WERI-Rb-1 (cell line): ENCODE measurements around the gene HDAC9.

Experiments used
- DNase-seq: peaks from one replicate; pipeline ENCODE4 v3.0.0-alpha.2; 2020
- H3K27ac ChIP-seq: fragments of 250-450 bp; sonication (Bioruptor Pico); 2 replicates; pipeline ENCODE4 v1.5.1; 2020; ENCODE audit warnings: mild to moderate bottlenecking, moderate library complexity
- H3K27me3 ChIP-seq: fragments of 250-450 bp; sonication (Bioruptor Pico); 2 replicates; pipeline ENCODE4 v1.5.1; 2021; ENCODE audit warnings: mild to moderate bottlenecking, low read depth, moderate library complexity; ENCODE audit not compliant: insufficient read depth, severe bottlenecking
- H3K36me3 ChIP-seq: fragments of 250-450 bp; sonication (Bioruptor Pico); 2 replicates; pipeline ENCODE4 v1.5.1; 2020; ENCODE audit warnings: mild to moderate bottlenecking, moderate library complexity
- H3K4me3 ChIP-seq: 2 replicates; pipeline ENCODE4 v1.5.1; 2011; ENCODE audit warnings: low read depth, mild to moderate bottlenecking, control low read depth, low read length
- H3K9me3 ChIP-seq: fragments of 250-450 bp; sonication (Bioruptor Pico); 2 replicates; pipeline ENCODE4 v1.5.1; 2021; ENCODE audit warnings: mild to moderate bottlenecking, moderate library complexity; ENCODE audit not compliant: severe bottlenecking
- TF ChIP-seq, protein P1 (sequence below): IDR thresholded peaks from 2 replicates; pipeline ENCODE4 v1.5.1; 2011; ENCODE audit warnings: low read depth, mild to moderate bottlenecking, control low read depth, inconsistent platforms, low read length

The HDAC9 gene

DNA sequence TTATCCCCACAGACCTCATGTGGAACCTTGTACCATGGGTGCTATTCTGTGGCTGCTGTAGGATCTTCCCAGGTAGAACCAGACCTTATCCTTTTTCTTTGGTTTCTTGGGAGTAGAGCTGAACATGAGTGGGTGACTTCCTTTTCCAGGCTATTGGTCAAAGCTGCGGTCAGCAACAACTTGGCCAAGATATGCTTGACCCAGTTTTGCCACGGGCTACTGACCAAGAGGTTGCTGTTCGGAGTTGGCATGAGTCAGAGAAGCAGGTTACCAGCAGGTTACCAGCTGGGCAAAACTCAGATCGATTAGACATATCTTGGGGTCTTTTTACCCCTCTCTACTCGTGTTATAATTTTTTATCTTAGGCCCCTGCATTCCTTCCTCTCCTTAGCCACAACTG lies 36.7 kb upstream of the HDAC9 start:
- Histone ChIP-seq H3K27me3 (no peaks in the 10 kb centered on the region), H3K36me3 (no peaks in the 10 kb centered on the region), H3K9me3 (no peaks in the 10 kb centered on the region), H3K4me3 (no peak overlapping the region), H3K27ac (no peak overlapping the region)
- TF ChIP-seq, protein P1, sequence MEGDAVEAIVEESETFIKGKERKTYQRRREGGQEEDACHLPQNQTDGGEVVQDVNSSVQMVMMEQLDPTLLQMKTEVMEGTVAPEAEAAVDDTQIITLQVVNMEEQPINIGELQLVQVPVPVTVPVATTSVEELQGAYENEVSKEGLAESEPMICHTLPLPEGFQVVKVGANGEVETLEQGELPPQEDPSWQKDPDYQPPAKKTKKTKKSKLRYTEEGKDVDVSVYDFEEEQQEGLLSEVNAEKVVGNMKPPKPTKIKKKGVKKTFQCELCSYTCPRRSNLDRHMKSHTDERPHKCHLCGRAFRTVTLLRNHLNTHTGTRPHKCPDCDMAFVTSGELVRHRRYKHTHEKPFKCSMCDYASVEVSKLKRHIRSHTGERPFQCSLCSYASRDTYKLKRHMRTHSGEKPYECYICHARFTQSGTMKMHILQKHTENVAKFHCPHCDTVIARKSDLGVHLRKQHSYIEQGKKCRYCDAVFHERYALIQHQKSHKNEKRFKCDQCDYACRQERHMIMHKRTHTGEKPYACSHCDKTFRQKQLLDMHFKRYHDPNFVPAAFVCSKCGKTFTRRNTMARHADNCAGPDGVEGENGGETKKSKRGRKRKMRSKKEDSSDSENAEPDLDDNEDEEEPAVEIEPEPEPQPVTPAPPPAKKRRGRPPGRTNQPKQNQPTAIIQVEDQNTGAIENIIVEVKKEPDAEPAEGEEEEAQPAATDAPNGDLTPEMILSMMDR: no peak
- DNase-seq: no peak

DNA sequence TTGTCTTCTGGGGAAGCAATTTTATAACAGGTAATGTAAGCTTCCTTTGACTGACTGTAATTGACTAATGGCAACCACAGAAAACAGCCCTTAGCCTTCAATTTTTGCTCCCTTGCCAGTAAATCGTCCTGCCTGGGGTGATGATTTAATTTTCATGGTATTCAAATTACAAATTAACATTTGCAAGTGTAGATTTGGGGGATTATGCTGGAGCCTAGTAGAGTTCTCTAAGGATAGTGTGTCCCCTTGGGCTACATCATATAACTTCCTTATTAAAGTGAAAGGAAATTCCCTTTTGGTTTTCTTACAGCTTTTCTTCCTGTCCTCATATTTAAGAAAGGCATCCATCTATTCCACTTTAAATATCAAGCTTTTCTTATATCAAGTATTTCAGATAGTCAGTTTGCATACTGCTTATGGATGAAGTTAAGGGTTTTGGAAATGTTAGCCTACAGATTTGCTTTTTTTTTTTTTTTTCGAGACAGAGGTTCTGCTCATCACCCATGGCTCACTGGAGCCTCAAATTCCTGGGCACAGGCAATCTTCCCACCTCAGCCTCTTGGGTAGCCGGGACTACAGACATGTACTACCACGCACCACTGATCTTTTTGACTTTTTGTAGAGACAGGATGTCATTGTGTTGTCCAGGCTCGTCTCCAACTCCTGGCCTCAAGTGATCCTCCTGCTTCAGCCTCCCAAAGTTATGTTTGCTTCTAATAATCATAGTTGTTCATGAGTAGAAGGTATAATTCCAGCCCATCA lies 35.9 kb upstream of the HDAC9 start:
- DNase-seq: no peak
- no peaks in the 10 kb centered on the region for H3K36me3 ChIP-seq
- TF ChIP-seq, protein P1: no peak
- H3K4me3 ChIP-seq: no peak overlapping the region
- H3K9me3 ChIP-seq: no peaks in the 10 kb centered on the region
- H3K27me3 ChIP-seq: no peaks in the 10 kb centered on the region
- no peak overlapping the region for H3K27ac ChIP-seq

DNA sequence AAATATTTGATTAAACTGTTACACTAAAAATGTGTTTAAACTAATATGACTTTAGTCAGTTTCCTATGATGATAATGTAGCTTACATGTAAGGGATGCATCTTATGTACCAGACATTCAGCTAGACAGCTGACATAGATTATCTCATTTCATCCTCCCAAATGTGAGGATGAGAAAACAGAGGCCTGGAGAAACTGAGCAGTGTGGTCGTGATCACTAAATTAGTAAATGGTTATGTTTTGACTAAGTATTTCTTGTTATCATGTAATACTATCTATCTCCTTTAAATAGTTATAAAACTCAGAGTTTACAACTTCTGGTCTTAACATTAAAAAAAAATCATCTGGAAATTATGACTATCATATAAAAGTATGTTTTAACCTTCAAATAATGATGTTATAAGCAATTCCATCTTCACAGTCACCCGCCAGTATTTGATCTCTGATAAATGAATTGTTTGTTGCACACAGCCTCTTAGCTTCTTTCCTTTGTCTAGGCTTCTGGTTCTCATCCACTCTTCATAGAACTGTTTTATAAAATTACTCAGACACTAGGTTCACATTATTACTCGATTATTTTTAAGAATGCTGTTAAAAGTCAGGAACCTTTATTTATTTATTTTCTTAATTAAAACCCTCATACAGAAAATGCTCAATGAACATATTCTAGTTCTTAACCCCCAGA lies 33.6 kb upstream of the HDAC9 start:
- Histone ChIP-seq H3K4me3 (no peak overlapping the region), H3K36me3 (no peaks in the 10 kb centered on the region), H3K27ac (no peak overlapping the region), H3K9me3 (no peaks in the 10 kb centered on the region), H3K27me3 (no peaks in the 10 kb centered on the region)
- TF ChIP-seq, protein P1: no peak
- DNase-seq: no peak

DNA sequence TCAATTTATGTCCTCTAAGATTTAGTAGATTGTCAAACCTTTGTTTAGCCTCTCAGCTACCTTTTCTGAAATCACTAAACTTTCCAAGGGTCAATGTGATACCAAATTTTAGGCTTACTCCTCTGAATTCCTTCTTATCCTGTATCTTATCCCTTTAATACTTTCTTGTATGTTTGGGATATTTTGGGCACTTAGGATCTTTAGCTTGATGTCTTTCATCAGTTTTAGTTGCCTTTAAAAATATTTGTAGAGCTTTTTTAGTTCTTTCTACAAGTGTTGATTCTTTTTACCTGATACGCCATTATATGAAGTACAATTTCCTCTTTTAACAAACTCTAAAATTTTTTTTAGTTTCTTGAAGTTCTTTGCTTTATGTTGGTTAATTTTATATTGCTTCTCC lies 30.7 kb upstream of the HDAC9 start:
- Histone ChIP-seq H3K27me3 (no peaks in the 10 kb centered on the region), H3K36me3 (no peaks in the 10 kb centered on the region), H3K4me3 (no peak overlapping the region), H3K9me3 (no peaks in the 10 kb centered on the region), H3K27ac (no peak overlapping the region)
- TF ChIP-seq, protein P1: no peak
- no peak for DNase-seq

DNA sequence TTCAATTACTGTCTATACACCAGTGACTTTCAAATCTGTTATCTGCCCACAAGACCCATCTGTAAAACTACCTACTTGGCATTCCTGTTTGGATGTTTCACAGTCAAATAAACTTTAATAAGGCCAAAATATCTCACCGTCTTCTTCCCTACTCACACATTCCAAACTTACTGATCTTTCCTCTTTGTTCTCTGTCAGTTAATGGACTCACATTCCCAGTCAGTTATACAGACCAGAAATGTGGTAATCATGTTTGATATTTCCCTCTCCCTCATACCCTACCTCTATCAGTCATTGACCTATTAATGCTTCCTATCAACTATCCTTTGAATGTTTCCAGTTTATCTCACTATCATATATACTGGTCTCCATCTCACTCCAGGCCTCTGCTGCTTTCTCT lies 28.5 kb upstream of the HDAC9 start:
- Histone ChIP-seq H3K27ac (no peak overlapping the region), H3K27me3 (no peaks in the 10 kb centered on the region), H3K9me3 (no peaks in the 10 kb centered on the region), H3K36me3 (no peaks in the 10 kb centered on the region), H3K4me3 (no peak overlapping the region)
- no peak for DNase-seq
- TF ChIP-seq, protein P1: no peak
